Neural progenitor cell (in vitro differentiated cells): ENCODE data around the gene DLEU7. TPM values are rescaled to one million over a fixed set of nuclear protein-coding genes. Genes with fewer than 3 reads are reported as not detected.
A peak's percentile ranks its signal among the peaks of the same experiment; 100 is the strongest.

Source experiments
- DNase-seq: peaks from one replicate; pipeline ENCODE4 v3.0.0-alpha.2; 2016; ENCODE audit warnings: low spot score
- H2AFZ ChIP-seq: fragments of 200-600 bp; sonication (generic); replicated peaks from 2 replicates; pipeline ENCODE4 v1.6.1; 2016; ENCODE audit warnings: antibody characterized with exemption
- H3F3A ChIP-seq: fragments of 200-600 bp; sonication (generic); 2 replicates; pipeline ENCODE4 v1.6.1; 2016; ENCODE audit warnings: antibody characterized with exemption, low read depth
- H3K27ac ChIP-seq: fragments of 200-600 bp; sonication (generic); 2 replicates; pipeline ENCODE4 v1.5.1; 2016; ENCODE audit warnings: mild to moderate bottlenecking
- H3K27me3 ChIP-seq: fragments of 200-600 bp; sonication (generic); 2 replicates; pipeline ENCODE4 v1.6.1; 2016; ENCODE audit warnings: mild to moderate bottlenecking, moderate library complexity
- H3K36me3 ChIP-seq: fragments of 200-600 bp; sonication (generic); 2 replicates; pipeline ENCODE4 v1.5.1; 2016
- H3K4me1 ChIP-seq: fragments of 200-600 bp; sonication (generic); 2 replicates; pipeline ENCODE4 v1.6.1; 2016; ENCODE audit warnings: mixed run types
- H3K4me2 ChIP-seq: fragments of 200-600 bp; sonication (generic); 2 replicates; pipeline ENCODE4 v1.6.1; 2016
- H3K4me3 ChIP-seq: fragments of 200-600 bp; sonication (generic); 2 replicates; pipeline ENCODE4 v1.5.1; 2016
- H3K79me2 ChIP-seq: fragments of 200-600 bp; sonication (generic); 2 replicates; pipeline ENCODE4 v1.6.1; 2016; ENCODE audit warnings: low read depth
- H3K9ac ChIP-seq: fragments of 200-600 bp; sonication (generic); 2 replicates; pipeline ENCODE4 v1.6.1; 2016
- H3K9me3 ChIP-seq: fragments of 200-600 bp; sonication (generic); 2 replicates; pipeline ENCODE4 v1.5.1; 2016; ENCODE audit warnings: low read depth
- H4K20me1 ChIP-seq: fragments of 200-600 bp; sonication (generic); 2 replicates; pipeline ENCODE4 v1.6.1; 2016; ENCODE audit warnings: low read depth
- H3K27ac Mint-ChIP-seq: 3 replicates; pipeline ENCODE4 v1.8.0; 2021; ENCODE audit warnings: mixed read lengths
- H3K27me3 Mint-ChIP-seq: 2 replicates; pipeline ENCODE4 v1.8.0; 2022; ENCODE audit warnings: low read depth, mild to moderate bottlenecking, inconsistent platforms, moderate library complexity, mixed read lengths; ENCODE audit not compliant: insufficient read depth
- H3K36me3 Mint-ChIP-seq: 3 replicates; pipeline ENCODE4 v1.8.0; 2021; ENCODE audit warnings: mixed read lengths
- H3K4me1 Mint-ChIP-seq: 3 replicates; pipeline ENCODE4 v1.8.0; 2021; ENCODE audit warnings: mixed read lengths
- H3K4me3 Mint-ChIP-seq: 3 replicates; pipeline ENCODE4 v1.8.0; 2021; ENCODE audit warnings: mild to moderate bottlenecking, moderate library complexity, mixed read lengths
- H3K9me3 Mint-ChIP-seq: 3 replicates; pipeline ENCODE4 v1.8.0; 2020; ENCODE audit warnings: mixed read lengths
- EZH2 ChIP-seq: fragments of 200-600 bp; sonication (generic); IDR thresholded peaks from 2 replicates; pipeline ENCODE4 v1.6.1; 2017; ENCODE audit warnings: antibody characterized with exemption, mild to moderate bottlenecking, moderate library complexity
- EZH2phosphoT487 ChIP-seq: fragments of 200-600 bp; sonication (generic); IDR thresholded peaks from 2 replicates; pipeline ENCODE4 v1.6.1; 2017; ENCODE audit warnings: antibody characterized with exemption
- total RNA-seq: library from RNA; depleted of rRNA; stranded (reverse); fragments of >200 nt; gene quantifications from 2 replicates; pipeline ENCODE4 v1.2.3, GENCODE V29; 2015; ENCODE audit warnings: low replicate concordance
- TF ChIP-seq, protein P1 (sequence below): fragments of 200-600 bp; sonication (generic); IDR thresholded peaks from 2 replicates; pipeline ENCODE4 v1.5.1; 2017; ENCODE audit warnings: antibody characterized with exemption, mild to moderate bottlenecking

Gene DLEU7
- total RNA-seq, 1 donor from 2014 or later: not detected

DNA sequence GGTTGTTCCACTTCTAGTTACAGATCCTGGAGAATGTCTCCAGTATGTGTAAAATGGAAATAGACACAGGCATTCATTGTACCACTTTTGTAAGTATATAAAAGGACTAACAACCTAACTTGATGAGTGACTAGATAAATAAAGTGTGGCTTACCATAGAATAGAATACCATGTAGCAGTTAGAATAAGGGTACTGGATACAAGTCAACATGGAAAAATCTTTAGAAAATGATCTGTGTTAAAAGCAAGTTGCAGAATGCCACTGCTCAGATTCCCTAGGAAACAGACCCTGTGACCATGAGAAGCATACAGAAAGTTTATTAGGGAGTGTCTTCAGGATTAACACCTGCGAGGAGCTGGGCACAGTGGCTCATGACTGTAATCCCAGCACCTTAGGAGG lies 40.2 kb upstream of the DLEU7 start:
- Histone ChIP-seq H3K27me3 (no peaks in the 10 kb centered on the region), H3K79me2 (no peaks in the 10 kb centered on the region), H3K9ac (no peak overlapping the region), H3K4me1 (no peaks in the 10 kb centered on the region), H3F3A (no peaks in the 10 kb centered on the region), H3K9me3 (peaks cover 9% of the 10 kb centered on the region), H3K27ac (no peak overlapping the region), H3K36me3 (no peaks in the 10 kb centered on the region), H3K4me3 (no peak overlapping the region), H3K4me2 (no peak overlapping the region), H2AFZ (no peak overlapping the region), H4K20me1 (no peaks in the 10 kb centered on the region)
- DNase-seq: no peak
- H3K4me1 Mint-ChIP-seq: no peaks in the 10 kb centered on the region
- TF ChIP-seq EZH2 (no peak), EZH2phosphoT487 (no peak)
- TF ChIP-seq, protein P1, sequence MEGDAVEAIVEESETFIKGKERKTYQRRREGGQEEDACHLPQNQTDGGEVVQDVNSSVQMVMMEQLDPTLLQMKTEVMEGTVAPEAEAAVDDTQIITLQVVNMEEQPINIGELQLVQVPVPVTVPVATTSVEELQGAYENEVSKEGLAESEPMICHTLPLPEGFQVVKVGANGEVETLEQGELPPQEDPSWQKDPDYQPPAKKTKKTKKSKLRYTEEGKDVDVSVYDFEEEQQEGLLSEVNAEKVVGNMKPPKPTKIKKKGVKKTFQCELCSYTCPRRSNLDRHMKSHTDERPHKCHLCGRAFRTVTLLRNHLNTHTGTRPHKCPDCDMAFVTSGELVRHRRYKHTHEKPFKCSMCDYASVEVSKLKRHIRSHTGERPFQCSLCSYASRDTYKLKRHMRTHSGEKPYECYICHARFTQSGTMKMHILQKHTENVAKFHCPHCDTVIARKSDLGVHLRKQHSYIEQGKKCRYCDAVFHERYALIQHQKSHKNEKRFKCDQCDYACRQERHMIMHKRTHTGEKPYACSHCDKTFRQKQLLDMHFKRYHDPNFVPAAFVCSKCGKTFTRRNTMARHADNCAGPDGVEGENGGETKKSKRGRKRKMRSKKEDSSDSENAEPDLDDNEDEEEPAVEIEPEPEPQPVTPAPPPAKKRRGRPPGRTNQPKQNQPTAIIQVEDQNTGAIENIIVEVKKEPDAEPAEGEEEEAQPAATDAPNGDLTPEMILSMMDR: no peak
- no peak overlapping the region for H3K4me3 Mint-ChIP-seq
- H3K9me3 Mint-ChIP-seq: no peaks in the 10 kb centered on the region
- H3K27ac Mint-ChIP-seq: no peak overlapping the region
- H3K27me3 Mint-ChIP-seq: peaks cover 2% of the 10 kb centered on the region
- no peaks in the 10 kb centered on the region for H3K36me3 Mint-ChIP-seq

DNA sequence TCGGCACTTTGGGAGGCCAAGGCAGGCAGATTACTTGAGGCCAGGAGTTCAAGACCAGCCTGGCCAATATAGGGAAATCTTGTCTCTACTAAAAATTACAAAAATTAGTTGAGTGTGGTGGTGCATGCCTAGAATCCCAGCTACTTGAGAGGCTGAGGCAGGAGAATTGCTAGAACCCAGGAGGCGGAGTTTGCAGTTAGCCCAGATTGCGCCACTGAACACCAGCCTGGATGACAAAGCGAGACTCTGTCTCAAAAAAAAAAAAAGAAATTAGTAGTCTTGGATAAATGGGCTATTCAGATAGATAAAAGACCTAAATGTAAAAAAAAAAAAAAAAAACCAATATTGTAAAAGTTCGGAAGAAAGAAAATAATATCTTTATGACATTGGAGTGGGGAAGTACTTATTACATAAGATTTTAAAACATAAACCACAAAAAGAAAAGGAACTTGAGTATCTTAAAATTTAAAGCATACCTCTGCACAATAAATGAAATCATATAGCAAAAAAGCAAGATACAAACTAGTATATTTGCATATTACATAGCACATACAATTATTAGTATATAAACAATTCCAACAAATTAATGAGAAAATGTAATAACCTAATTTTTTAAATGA lies 39.4 kb upstream of the DLEU7 start:
- Mint-ChIP-seq H3K9me3 (no peaks in the 10 kb centered on the region), H3K27me3 (peaks cover 2% of the 10 kb centered on the region), H3K4me1 (no peaks in the 10 kb centered on the region), H3K36me3 (no peaks in the 10 kb centered on the region), H3K4me3 (no peak overlapping the region), H3K27ac (no peak overlapping the region)
- Histone ChIP-seq H3F3A (no peaks in the 10 kb centered on the region), H3K4me2 (no peak overlapping the region), H3K4me1 (no peaks in the 10 kb centered on the region), H3K4me3 (no peak overlapping the region), H3K36me3 (no peaks in the 10 kb centered on the region), H2AFZ (no peak overlapping the region), H3K9ac (no peak overlapping the region), H3K27me3 (no peaks in the 10 kb centered on the region), H3K79me2 (no peaks in the 10 kb centered on the region), H3K9me3 (peaks cover 9% of the 10 kb centered on the region), H4K20me1 (no peaks in the 10 kb centered on the region), H3K27ac (no peak overlapping the region)
- DNase-seq: no peak
- TF ChIP-seq EZH2phosphoT487: no peak
- TF ChIP-seq, protein P1: no peak
- TF ChIP-seq EZH2: no peak

DNA sequence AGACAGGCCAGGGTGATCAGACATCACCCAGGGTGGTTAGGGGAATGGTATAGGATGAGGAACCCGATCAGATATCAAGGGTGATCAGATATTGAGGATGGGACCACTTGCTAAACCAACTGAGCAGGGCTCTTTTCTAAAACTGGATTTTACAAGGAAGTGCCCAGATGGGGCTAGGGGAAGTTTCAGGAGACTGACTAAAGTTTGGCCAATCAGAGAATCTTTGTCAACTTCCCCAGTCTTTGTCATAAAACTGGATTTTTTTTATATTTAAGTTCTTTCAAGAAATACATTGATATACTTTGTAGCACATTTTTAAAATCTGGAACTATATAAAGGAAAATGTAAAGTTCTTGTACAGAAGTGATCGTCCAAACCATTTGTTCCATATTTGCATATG lies 30.5 kb upstream of the DLEU7 start:
- Histone ChIP-seq H3K36me3 (no peaks in the 10 kb centered on the region), H3K4me3 (no peak overlapping the region), H3K4me2 (no peak overlapping the region), H3F3A (no peaks in the 10 kb centered on the region), H2AFZ (no peak overlapping the region), H3K79me2 (no peaks in the 10 kb centered on the region), H3K9ac (no peak overlapping the region), H3K27me3 (no peaks in the 10 kb centered on the region), H3K4me1 (no peaks in the 10 kb centered on the region), H4K20me1 (no peaks in the 10 kb centered on the region), H3K9me3 (no peaks in the 10 kb centered on the region), H3K27ac (no peak overlapping the region)
- no peaks in the 10 kb centered on the region for H3K36me3 Mint-ChIP-seq
- peaks cover 3% of the 10 kb centered on the region for H3K9me3 Mint-ChIP-seq
- no peaks in the 10 kb centered on the region for H3K27me3 Mint-ChIP-seq
- no peak overlapping the region for H3K4me3 Mint-ChIP-seq
- peak overlapping the region; percentile 91 for H3K27ac Mint-ChIP-seq
- DNase-seq: no peak
- H3K4me1 Mint-ChIP-seq: peaks cover 6% of the 10 kb centered on the region
- TF ChIP-seq EZH2phosphoT487 (no peak), EZH2 (no peak)
- TF ChIP-seq, protein P1: no peak
